Measurements from ENCODE around the gene STK32B.

DNA sequence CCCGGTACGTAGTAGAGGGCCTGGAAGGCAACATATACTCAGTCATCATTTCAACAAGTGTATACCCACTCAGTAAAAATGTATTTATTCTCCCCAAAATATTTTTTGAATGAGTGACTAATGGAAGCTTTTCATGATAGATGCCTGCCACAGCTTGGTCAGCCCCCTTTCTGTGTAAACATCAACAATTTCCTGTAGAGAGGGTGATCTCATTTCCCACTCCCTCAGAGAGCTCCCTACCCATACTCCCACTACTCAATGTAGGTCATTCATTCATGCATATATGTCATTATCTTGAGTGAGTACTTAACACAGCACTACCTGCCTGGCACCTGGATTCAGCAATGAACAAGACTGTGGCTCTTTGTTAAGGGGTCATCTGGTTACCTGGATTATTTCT, 81.9 kb downstream of the STK32B start:
- TF ChIP-seq, protein P1, sequence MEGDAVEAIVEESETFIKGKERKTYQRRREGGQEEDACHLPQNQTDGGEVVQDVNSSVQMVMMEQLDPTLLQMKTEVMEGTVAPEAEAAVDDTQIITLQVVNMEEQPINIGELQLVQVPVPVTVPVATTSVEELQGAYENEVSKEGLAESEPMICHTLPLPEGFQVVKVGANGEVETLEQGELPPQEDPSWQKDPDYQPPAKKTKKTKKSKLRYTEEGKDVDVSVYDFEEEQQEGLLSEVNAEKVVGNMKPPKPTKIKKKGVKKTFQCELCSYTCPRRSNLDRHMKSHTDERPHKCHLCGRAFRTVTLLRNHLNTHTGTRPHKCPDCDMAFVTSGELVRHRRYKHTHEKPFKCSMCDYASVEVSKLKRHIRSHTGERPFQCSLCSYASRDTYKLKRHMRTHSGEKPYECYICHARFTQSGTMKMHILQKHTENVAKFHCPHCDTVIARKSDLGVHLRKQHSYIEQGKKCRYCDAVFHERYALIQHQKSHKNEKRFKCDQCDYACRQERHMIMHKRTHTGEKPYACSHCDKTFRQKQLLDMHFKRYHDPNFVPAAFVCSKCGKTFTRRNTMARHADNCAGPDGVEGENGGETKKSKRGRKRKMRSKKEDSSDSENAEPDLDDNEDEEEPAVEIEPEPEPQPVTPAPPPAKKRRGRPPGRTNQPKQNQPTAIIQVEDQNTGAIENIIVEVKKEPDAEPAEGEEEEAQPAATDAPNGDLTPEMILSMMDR (IDR thresholded peaks at IDR 0.05 in 4 of 5, conservative IDR thresholded peaks at IDR 0.05 in 1 of 5), result no peak
- no peak for TF ChIP-seq POLR2A (IDR thresholded peaks at IDR 0.05)

Data from gastrocnemius medialis (tissue), 4 donors.